Measurements from ENCODE around the gene LRMDA. TPM values are rescaled to one million over a fixed set of nuclear protein-coding genes. Genes with fewer than 3 reads are reported as not detected.

Gene LRMDA
- total and polyA plus RNA-seq, 2 donors (not counting 3 experiments of a cell fraction or from before 2014, with no cell fraction given) = 9.7 to 18.0 TPM

DNA sequence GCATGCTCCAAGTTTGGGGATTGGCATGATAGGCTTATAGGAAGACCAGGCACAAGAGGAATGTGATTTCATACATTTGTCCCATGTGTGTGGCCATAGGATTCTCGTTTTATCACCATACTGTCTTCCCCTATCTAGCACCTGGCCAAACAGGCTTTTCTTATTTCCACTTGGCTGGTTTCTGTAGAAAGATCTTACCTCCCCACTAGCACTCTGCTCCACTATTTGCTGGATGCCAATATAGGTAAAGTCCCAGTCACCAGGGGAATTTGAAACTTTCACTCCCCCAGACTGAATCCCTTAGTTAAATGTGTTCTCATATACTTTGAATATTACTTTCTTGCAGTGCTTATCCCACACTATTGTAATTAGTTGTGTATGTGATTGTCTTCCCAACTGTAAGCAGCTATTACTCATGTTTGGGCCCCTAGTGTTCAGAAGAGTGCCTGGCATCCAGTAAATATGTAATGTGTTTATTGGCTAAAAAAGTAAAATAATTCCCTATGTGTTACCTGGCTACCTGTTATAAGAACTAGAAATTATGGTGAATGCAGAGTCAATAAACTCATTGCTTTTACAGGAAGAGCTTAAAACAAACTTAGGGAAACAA is 109.0 kb downstream of the LRMDA start:
- CTCF ChIA-PET = interaction anchor here (0.7 to 1.1 kb wide), 2 partner anchors 15 to 29 kb away, joined by 3 to 6 read pairs; no protein-coding TSS in a partner anchor
- Histone ChIP-seq H2AFZ (ENCODE audit: low read depth, low read length) (no peak overlapping the region), H3K79me2 (ENCODE audit: control insufficient read depth, insufficient read depth, low read length) (no peaks in the 10 kb centered on the region), H3K27me3 (ENCODE audit: control insufficient read depth in 2 of 2, insufficient read depth in 2 of 2, low read length in 2 of 2) (no peaks in the 10 kb centered on the region), H3K9me1 (replicated peaks; ENCODE audit: control insufficient read depth, extremely low read depth, insufficient read depth, low read length) (no peaks in the 10 kb centered on the region), H3K4me3 (replicated peaks in 1 of 3; ENCODE audit: insufficient read depth in 1 of 3, low read depth in 1 of 3, low read length in 3 of 3) (no peak overlapping the region), H3K36me3 (ENCODE audit: control insufficient read depth in 2 of 2, extremely low read depth in 1 of 2, insufficient read depth in 2 of 2, low read length in 2 of 2) (no peaks in the 10 kb centered on the region), H3K4me2 (ENCODE audit: insufficient read depth, low read length) (no peak overlapping the region), H3K27ac (ENCODE audit: insufficient read depth, low read depth, low read length) (no peak overlapping the region), H3K9me3 (replicated peaks; ENCODE audit: control insufficient read depth, insufficient read depth, low read length) (no peaks in the 10 kb centered on the region), H4K20me1 (replicated peaks; ENCODE audit: control insufficient read depth, extremely low read depth, insufficient read depth, low read length) (no peaks in the 10 kb centered on the region), H3K9ac (replicated peaks; ENCODE audit: extremely low read depth, insufficient read depth, low read length) (no peak overlapping the region), H3K4me1 (ENCODE audit: control insufficient read depth, extremely low read depth, insufficient read depth, low read length) (peaks cover 2% of the 10 kb centered on the region)
- POLR2A ChIA-PET = no interaction called here
- intact Hi-C loops (cut with micrococcal nuclease) = no loop called here
- no peak for TF ChIP-seq POLR2A (IDR thresholded peaks at IDR 0.05; ENCODE audit: low read depth, low read length)
- TF ChIP-seq JUN (IDR thresholded peaks at IDR 0.05; ENCODE audit: borderline replicate concordance, insufficient read depth, insufficient read length, low read depth) = no peak
- TF ChIP-seq FOS (IDR thresholded peaks at IDR 0.05; ENCODE audit: borderline replicate concordance, insufficient read depth, low read length) = no peak
- no peak for TF ChIP-seq GATA2 (IDR thresholded peaks at IDR 0.05; ENCODE audit: insufficient read depth, insufficient read length, low read depth, low read length)
- no peak for TF ChIP-seq CTCF (IDR thresholded peaks at IDR 0.05; ENCODE audit: extremely low read depth in 1 of 2, insufficient read depth in 1 of 2, low read depth in 1 of 2, low read length in 2 of 2)
- no peak for TF ChIP-seq POLR2AphosphoS5 (IDR thresholded peaks at IDR 0.05; ENCODE audit: insufficient read depth, low read depth, low read length)
- TF ChIP-seq MYC (IDR thresholded peaks at IDR 0.05; ENCODE audit: low read depth, low read length) = no peak
- TF ChIP-seq EZH2 (IDR thresholded peaks at IDR 0.05; ENCODE audit: borderline replicate concordance, low read depth, low read length, severe bottlenecking) = no peak
- TF ChIP-seq MAX (IDR thresholded peaks at IDR 0.05; ENCODE audit: insufficient read depth, insufficient read length) = no peak
- dilution Hi-C loops (cut with MboI; ENCODE audit: extremely low pct_ligation_motif_present, low sequenced_read_pairs) = no loop called here
- DNase-seq (ENCODE audit: low read depth, low spot score) (no peak), FAIRE-seq (no peak)
- no TSS peak for BruUV-seq (replicated peaks)
